OCI-LY1 (cell line): ENCODE results near the gene POU3F2.

ENCODE experiments used
- H2AFZ ChIP-seq: fragments of 200-600 bp; sonication (generic), shearing (Covaris generic); 2 replicates; pipeline ENCODE4 v1.6.0; 2014; ENCODE audit warnings: antibody characterized with exemption, mild to moderate bottlenecking, low read length
- H3F3A ChIP-seq: fragments of 200-600 bp; sonication (generic), shearing (Covaris generic); 2 replicates; pipeline ENCODE4 v1.6.0; 2014; ENCODE audit warnings: mild to moderate bottlenecking, antibody characterized with exemption, low read length, moderate library complexity; ENCODE audit not compliant: insufficient read depth
- H3K27ac ChIP-seq: fragments of 200-600 bp; sonication (generic); 2 replicates; pipeline ENCODE4 v1.5.1; 2014; ENCODE audit warnings: low read length, mixed run types, mild to moderate bottlenecking, low read depth; ENCODE audit not compliant: poor library complexity, severe bottlenecking
- H3K27me3 ChIP-seq: fragments of 200-600 bp; sonication (generic); 2 replicates; pipeline ENCODE4 v1.6.0; 2014; ENCODE audit warnings: antibody characterized with exemption, mild to moderate bottlenecking, low read length, moderate library complexity; ENCODE audit not compliant: insufficient read depth
- H3K36me3 ChIP-seq: fragments of 200-600 bp; sonication (generic); 2 replicates; pipeline ENCODE4 v1.6.1; 2014; ENCODE audit warnings: mild to moderate bottlenecking, antibody characterized with exemption, low read length, moderate library complexity, mixed read lengths; ENCODE audit not compliant: insufficient read depth
- H3K4me1 ChIP-seq: fragments of 200-600 bp; sonication (generic); 2 replicates; pipeline ENCODE4 v1.5.1; 2014; ENCODE audit warnings: mild to moderate bottlenecking, low read length, moderate library complexity; ENCODE audit not compliant: insufficient read depth, severe bottlenecking
- H3K4me2 ChIP-seq: fragments of 200-600 bp; sonication (generic), shearing (Covaris generic); 2 replicates; pipeline ENCODE4 v1.6.1; 2014; ENCODE audit warnings: low read length
- H3K4me3 ChIP-seq: fragments of 200-600 bp; sonication (generic); 2 replicates; pipeline ENCODE4 v1.5.1; 2014; ENCODE audit warnings: low read length, low read depth, mild to moderate bottlenecking, mixed read lengths; ENCODE audit not compliant: poor library complexity, severe bottlenecking
- H3K79me2 ChIP-seq: fragments of 200-600 bp; shearing (Covaris generic); 2 replicates; pipeline ENCODE4 v1.6.1; 2016; ENCODE audit warnings: mixed run types, low read length, mixed read lengths; ENCODE audit not compliant: insufficient read depth
- H3K9ac ChIP-seq: fragments of 200-600 bp; sonication (generic), shearing (Covaris generic); 2 replicates; pipeline ENCODE4 v1.6.1; 2014; ENCODE audit warnings: mild to moderate bottlenecking, low read length, mixed read lengths
- H3K9me2 ChIP-seq: fragments of 200-600 bp; sonication (generic), shearing (Covaris generic); 2 replicates; pipeline ENCODE4 v1.6.1; 2014; ENCODE audit warnings: low read depth, mild to moderate bottlenecking, low read length, mixed read lengths
- H3K9me3 ChIP-seq: fragments of 200-600 bp; shearing (Covaris generic); 2 replicates; pipeline ENCODE4 v1.6.1; 2014; ENCODE audit warnings: low read length, mixed read lengths
- H4K20me1 ChIP-seq: fragments of 200-600 bp; sonication (generic), shearing (Covaris generic); 2 replicates; pipeline ENCODE4 v1.6.0; 2016; ENCODE audit warnings: mild to moderate bottlenecking, low read length; ENCODE audit not compliant: insufficient read depth
- EZH2 ChIP-seq: fragments of 200-600 bp; sonication (generic), shearing (Covaris generic); IDR thresholded peaks from 2 replicates; pipeline ENCODE4 v1.8.0; 2017; ENCODE audit warnings: borderline replicate concordance, mixed run types, mild to moderate bottlenecking, antibody characterized with exemption, low read length, moderate library complexity, mixed read lengths
- TF ChIP-seq, protein P1 (sequence below): fragments of 200-600 bp; sonication (generic), shearing (Covaris generic); IDR thresholded peaks from 2 replicates; pipeline ENCODE4 v1.5.1; 2017; ENCODE audit warnings: mild to moderate bottlenecking, antibody characterized with exemption, low read length, moderate library complexity, mixed read lengths

The POU3F2 gene

DNA sequence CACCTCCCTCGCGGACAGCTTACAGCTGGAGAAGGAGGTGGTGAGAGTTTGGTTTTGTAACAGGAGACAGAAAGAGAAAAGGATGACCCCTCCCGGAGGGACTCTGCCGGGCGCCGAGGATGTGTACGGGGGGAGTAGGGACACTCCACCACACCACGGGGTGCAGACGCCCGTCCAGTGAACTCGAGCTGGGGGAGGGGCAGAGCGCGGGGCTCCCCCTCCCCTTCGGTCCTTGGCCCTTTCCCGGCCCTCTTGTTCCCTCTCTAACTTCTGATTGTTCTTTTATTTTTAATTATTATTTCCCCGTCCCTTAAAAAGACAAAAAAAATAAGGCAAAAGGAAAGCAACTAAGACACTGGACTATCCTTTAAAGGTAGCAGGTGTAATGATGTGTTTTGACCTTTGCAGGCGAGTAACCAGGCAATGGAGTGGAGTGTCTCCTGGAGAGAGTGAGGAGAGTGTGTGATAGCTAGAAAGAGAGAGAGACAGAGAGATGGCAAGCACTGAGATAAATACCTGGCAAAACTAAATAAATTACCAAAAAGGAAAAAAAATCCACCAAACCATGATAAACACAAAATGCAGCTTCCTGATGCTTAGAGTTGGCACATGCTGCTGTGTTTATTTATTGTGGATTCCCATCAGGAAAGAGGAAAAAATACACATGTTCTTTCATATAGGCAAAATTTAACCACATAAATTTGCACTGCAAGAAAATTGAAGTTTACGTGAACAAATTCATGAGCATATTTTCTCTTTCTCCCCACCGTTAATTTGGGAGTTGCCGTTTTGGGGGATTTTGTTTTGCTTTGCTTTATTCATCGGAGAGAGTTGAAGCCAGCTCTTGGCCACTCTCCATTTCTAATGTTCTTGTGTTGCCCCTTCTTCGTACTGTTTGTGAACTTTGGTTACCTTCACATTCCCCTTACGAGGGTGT is 1.9 kb downstream of the POU3F2 start:
- Histone ChIP-seq H3K9me2 (no peaks in the 10 kb centered on the region), H3F3A (no peaks in the 10 kb centered on the region), H2AFZ (no peak overlapping the region), H4K20me1 (no peaks in the 10 kb centered on the region), H3K4me2 (no peak overlapping the region), H3K9ac (no peak overlapping the region), H3K79me2 (no peaks in the 10 kb centered on the region), H3K36me3 (no peaks in the 10 kb centered on the region), H3K9me3 (no peaks in the 10 kb centered on the region), H3K4me3 (no peak overlapping the region), H3K27ac (no peak overlapping the region), H3K27me3 (no peaks in the 10 kb centered on the region), H3K4me1 (no peaks in the 10 kb centered on the region)
- TF ChIP-seq EZH2: no peak
- TF ChIP-seq, protein P1, sequence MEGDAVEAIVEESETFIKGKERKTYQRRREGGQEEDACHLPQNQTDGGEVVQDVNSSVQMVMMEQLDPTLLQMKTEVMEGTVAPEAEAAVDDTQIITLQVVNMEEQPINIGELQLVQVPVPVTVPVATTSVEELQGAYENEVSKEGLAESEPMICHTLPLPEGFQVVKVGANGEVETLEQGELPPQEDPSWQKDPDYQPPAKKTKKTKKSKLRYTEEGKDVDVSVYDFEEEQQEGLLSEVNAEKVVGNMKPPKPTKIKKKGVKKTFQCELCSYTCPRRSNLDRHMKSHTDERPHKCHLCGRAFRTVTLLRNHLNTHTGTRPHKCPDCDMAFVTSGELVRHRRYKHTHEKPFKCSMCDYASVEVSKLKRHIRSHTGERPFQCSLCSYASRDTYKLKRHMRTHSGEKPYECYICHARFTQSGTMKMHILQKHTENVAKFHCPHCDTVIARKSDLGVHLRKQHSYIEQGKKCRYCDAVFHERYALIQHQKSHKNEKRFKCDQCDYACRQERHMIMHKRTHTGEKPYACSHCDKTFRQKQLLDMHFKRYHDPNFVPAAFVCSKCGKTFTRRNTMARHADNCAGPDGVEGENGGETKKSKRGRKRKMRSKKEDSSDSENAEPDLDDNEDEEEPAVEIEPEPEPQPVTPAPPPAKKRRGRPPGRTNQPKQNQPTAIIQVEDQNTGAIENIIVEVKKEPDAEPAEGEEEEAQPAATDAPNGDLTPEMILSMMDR: no peak

GRCh38 chr6:98836962-98837944 is 2.9 kb downstream of the POU3F2 start:
- Histone ChIP-seq H3F3A (no peaks in the 10 kb centered on the region), H3K79me2 (no peaks in the 10 kb centered on the region), H3K27me3 (no peaks in the 10 kb centered on the region), H3K27ac (no peak overlapping the region), H3K9ac (no peak overlapping the region), H3K9me2 (no peaks in the 10 kb centered on the region), H3K4me2 (no peak overlapping the region), H3K36me3 (no peaks in the 10 kb centered on the region), H3K9me3 (no peaks in the 10 kb centered on the region), H4K20me1 (no peaks in the 10 kb centered on the region), H3K4me1 (no peaks in the 10 kb centered on the region), H2AFZ (no peak overlapping the region), H3K4me3 (no peak overlapping the region)
- TF ChIP-seq, protein P1: no peak
- TF ChIP-seq EZH2: no peak

- no peaks in the 10 kb centered on the region for H3F3A ChIP-seq
- no peak overlapping the region for H3K9ac ChIP-seq
- H3K4me1 ChIP-seq: no peaks in the 10 kb centered on the region
- H3K9me3 ChIP-seq: no peaks in the 10 kb centered on the region
- no peaks in the 10 kb centered on the region for H3K36me3 ChIP-seq
- H3K27me3 ChIP-seq: no peaks in the 10 kb centered on the region
- H3K4me2 ChIP-seq: no peak overlapping the region
- TF ChIP-seq, protein P1: no peak
- no peak for TF ChIP-seq EZH2
- H4K20me1 ChIP-seq: no peaks in the 10 kb centered on the region
- H3K79me2 ChIP-seq: no peaks in the 10 kb centered on the region
- no peaks in the 10 kb centered on the region for H3K9me2 ChIP-seq
- no peak overlapping the region for H3K27ac ChIP-seq
- H2AFZ ChIP-seq: no peak overlapping the region
- no peak overlapping the region for H3K4me3 ChIP-seq
Observed at GRCh38 chr6:98838032-98838431, 3.7 kb downstream of the POU3F2 start.
